IPS DF 4.7 (cell line): Measurements from ENCODE around the gene SULT1C2.

Experiments
- DNase-seq: peaks from one replicate; pipeline ENCODE4 v3.0.0-alpha.2; 2013; ENCODE audit warnings: low spot score; ENCODE audit errors: extremely low read depth

The SULT1C2 gene

GRCh38 chr2:108293850-108294249, 5.2 kb downstream of the SULT1C2 start:
- no peak for DNase-seq

GRCh38 chr2:108297436-108298141, 8.9 kb downstream of the SULT1C2 start:
- DNase-seq, result no peak

- DNase-seq, result no peak
These were observed 12.9 kb downstream of the SULT1C2 start for GRCh38 chr2:108301558-108301957.

DNA sequence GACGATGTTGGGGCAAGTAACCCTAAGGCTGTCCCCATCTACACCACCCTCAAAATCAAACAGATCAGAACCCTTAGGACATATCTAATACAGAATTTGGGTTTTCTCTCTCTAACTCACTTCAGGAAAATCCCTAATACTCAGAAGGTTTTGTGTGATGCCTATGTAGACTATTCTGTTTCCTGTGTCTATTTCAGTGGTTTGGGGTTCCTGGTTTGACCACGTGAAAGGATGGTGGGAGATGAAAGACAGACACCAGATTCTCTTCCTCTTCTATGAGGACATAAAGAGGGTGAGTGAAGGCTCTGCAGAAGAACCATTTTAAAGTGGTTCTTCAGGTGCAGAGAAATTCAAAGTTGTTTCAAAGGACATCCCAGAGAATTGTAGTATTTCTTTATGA, 16.3 kb downstream of the SULT1C2 start:
- DNase-seq, result no peak

GRCh38 chr2:108305901-108306300, 17.2 kb downstream of the SULT1C2 start:
- DNase-seq, result no peak

- DNase-seq, result no peak
These were observed 21.2 kb downstream of the SULT1C2 start for GRCh38 chr2:108309903-108310302.

DNA sequence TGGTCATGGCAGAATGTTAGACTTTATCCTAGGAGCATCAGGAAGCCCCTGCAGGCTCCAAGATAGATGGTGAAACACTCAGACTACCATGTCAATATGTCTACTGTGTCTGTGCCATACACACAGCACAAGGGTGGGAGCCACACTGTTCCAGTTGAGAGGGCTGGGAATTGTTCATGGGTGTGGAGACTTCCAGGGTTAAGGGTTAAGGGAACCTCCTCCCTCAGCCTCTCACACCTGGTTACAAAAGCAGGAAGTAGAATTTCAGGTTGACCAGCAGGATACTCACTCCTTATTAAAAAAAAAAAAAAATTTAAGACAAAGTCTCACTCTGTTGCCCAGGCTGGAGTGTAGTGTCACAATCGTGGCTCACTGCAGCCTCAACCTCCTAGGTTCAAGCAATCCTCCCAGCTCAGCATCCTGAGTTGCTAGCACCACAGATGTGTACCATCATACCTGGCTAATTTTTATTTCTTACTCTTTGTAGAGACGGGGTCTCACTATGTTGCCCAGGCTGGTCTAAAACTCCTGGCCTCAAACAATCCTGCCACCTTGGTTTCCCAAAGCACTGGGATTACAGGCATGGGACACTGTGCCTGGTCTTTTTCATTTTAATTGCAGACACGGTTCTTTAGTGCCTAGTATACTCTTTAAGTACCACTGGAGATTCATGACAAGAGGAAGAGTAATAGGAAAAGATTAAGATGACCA, 26.0 kb downstream of the SULT1C2 start:
- no peak for DNase-seq

DNA sequence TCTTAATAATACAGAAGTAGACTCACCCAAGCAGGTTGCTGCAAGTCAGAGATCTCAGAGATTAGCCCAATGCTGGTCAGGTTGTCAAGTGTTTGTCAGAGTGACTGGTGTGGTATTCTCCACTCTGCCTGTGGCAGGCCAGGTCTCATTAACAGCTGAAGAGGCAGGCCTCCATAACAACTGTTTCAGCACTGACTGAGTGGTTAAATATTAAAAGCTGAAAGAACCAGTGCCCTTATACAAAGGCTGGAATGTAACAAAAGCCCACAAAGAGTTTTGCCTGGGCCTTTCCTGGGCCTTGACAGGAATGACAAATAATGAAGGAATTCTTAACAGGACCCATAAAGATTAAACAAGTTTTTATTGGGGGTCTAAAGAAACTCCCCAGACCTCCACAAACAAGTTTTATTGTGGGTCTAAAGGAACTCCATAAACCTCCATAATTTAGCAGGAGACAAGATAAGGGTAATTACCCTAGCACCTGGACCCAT, 26.8 kb downstream of the SULT1C2 start:
- DNase-seq, result no peak

- no peak for DNase-seq
These were observed 27.3 kb downstream of the SULT1C2 start for GRCh38 chr2:108316033-108316432.

DNA sequence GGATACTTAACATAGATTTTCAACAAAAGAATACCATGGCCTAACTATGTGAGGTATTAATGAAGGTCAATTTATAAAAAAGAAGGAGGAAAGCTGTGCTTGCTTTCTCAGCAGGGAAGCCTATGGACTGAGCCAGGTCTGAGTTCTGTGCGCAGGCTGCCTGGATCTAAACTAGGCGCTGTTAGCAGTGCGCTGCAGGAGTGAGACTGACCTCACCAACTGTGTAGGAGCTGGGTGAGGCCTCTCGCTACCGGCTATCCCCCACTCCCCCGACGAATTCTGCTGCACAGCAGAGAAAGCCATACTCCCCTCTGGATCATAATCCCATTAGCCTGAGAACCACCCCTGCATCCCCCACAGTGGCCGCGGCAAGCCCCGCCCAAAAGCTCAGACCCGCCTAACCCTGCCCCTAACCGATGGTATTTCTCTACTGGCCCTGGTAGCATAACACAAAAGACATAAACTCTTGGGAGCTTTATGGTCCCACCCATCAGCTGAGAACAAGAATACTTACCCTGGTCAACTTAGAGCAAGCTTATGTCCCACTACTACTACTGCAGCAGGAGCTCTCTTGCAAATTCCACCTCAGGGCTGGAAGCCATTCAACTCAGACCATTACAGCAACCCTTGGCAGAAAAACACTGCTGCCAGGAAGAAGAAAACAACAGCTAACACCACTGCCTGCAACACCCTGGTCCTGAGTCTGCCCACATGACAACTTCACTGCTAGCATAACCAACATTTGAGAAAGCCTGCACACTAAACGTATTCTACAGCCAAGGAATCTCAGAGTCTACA, 28.0 kb downstream of the SULT1C2 start:
- peak; percentile 41 for DNase-seq

DNA sequence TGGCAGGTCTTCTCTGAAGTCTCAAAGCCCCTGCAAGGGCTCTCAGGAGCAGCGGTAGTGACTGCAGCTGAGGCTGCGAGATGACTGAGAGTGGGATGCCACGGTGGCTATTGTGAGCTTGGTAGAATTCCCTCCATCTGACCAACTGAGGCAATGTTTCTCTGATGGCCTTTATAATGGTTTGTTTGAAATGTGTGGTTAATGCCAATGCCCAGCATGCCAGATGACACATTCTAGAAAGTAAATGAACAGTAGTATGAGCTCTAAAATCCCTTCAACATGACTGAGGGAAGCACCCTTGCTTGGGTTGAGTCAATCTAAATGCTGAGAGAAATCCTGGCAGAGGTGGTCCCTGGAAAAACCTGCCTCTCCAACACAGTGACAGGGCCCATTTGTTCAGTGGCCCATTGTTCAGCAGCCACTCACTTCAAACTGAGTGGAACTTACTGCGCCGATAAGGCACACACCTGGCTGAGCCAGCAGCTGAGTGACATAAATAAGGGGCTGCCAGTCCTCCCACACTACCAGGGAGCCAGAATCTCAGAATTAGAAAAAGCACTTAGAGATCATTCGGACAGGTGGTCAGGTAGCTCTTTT, 31.7 kb downstream of the SULT1C2 start:
- no peak for DNase-seq

- no peak for DNase-seq
These were observed 34.9 kb downstream of the SULT1C2 start for GRCh38 chr2:108323619-108324018.

DNA sequence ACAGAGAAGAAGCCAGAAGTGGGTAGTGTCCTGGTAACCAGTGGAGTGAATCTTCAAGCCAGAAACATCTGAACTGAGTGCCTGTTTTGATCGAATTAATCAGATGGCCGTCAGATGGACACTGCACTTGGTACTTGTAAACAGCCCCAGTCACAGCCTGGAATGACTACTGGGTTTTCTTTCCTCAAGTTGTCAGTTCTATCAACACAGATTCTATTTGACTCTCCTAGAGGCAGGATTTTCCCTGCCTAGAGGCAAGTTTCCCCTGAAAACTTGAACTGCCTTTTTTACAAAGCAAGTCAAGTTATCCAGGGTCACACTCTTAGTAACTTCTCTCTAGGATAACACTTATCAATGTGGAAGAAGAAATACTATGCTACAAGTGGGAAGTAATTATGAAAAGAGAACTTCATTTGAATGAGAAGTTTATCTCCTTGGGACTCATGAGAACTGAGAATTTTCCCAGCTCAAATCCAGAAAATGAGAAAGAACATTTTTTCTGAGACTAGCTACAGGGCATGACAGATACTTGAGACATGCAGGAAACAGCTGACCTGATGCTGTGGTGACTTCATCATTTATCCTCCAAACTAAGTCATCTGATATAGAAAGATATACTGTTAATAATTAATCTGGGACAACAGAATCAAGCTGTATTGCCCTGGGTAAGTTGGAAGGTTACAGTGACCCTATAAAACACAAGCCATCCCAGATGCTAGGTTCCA, 36.0 kb downstream of the SULT1C2 start:
- no peak for DNase-seq

DNA sequence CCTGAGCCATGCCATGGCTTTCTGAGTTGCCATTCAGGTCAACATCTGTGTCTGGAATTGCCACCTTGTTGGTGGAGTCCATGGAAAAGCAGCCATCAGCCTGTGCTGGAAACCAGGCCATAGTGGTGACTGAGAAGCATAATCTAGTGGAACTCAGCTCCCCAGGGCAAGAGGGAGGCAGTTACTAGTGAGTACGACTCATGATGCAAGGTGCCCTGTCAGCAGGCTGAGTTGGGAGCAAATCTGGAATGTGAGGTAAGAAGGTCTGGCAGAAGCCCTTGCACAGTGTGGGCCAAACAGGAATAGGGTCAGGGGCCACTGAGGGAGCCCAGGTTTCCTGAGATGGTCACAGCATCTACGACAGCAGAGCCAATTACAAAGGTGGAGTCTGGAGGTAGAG, 37.1 kb downstream of the SULT1C2 start:
- DNase-seq, result no peak

DNA sequence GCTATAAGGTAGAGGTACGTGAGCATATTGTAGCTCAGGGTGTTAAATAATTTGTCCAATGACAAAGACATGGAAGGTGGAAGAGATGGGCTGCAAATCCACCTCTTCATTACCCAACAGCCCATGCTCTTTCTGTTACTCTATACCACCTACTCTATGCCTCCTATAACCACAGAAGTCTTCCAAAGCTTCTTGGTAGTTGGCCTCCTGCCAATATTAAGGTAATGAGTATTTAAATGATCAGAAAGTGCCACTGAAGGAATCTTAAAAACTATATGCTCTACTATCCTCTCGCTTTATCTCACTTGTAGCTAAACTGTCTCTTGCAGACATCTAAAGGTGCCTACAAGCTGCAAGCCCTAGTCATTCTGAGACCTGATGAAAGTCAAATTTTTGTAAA, 41.1 kb downstream of the SULT1C2 start:
- no peak for DNase-seq

DNA sequence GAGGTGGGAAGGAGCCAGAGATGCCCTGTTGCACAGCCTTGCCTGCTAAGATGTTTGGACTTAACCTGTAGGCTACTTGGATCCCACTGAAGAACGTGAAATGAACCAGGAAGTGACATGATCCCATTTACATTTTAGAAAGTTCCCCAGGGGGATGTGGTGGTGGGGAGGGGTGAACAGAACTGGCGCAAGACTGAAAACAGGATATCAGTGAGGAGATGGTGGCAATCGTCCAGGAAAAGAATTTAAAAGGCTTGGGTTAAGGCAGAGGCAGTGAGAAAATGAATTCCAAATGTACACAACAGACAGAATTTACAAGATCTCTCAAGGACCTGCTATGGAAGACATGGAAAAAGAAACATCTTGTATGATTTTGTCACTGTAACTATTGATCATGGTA, 42.3 kb downstream of the SULT1C2 start:
- DNase-seq, result no peak

- DNase-seq, result no peak
These were observed 57.3 kb downstream of the SULT1C2 start for GRCh38 chr2:108345951-108346350.

DNA sequence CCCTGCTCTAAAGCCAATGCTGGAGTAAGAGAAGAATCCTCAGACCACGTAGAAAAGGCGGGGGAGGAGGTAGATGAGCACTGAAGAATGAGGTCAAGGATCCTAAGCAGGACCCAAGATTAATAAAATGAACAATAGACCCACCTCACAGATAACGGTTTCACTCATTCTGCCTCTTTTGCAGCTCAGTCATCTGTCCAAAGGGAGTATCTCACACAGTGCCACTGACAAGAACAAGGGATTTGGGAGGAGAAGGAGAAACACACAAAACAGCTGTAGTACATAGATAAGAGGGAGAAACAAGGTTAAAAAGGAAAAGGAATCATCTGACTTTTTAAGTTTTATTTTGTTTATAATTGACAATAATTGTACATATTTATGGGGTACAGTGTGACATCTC, 58.1 kb downstream of the SULT1C2 start:
- DNase-seq, result no peak

- no peak for DNase-seq
These were observed 59.1 kb downstream of the SULT1C2 start for GRCh38 chr2:108347786-108348185.

- no peak for DNase-seq
These were observed 60.3 kb downstream of the SULT1C2 start for GRCh38 chr2:108348816-108349570.
